GM12878 (cell line): Measurements from ENCODE around the gene FARS2. TPM values are rescaled to one million over a fixed set of nuclear protein-coding genes. Genes with fewer than 3 reads are reported as not detected.

Experiments used
- ATAC-seq: fragments of 200-7000 bp; cut with Tn5 transposase; 3 replicates; pipeline ENCODE4 v1.9.1; 2020; ENCODE audit warnings: mild to moderate bottlenecking, moderate library complexity
- BruUV-seq: library from RNA; stranded (reverse); fragments of 400-500 nt; replicated peaks from 2 replicates; lab custom pipeline; 2021; lab: Mats Ljungman, UMichigan
- CTCF ChIA-PET: fragments of 300-600 bp; sonication (Branson Sonifier 250); formaldehyde crosslinking; extraction: SDS; loops from one replicate; lab custom pipeline; 2021; ENCODE audit warnings: inconsistent platforms; lab: Yijun Ruan, JAX
- POLR2A ChIA-PET: fragments of 350-600 bp; formaldehyde crosslinking; extraction: SDS; loops from one replicate; lab custom pipeline; 2021; ENCODE audit warnings: inconsistent platforms; lab: Charles Lee
- RAD21 ChIA-PET: fragments of 300-600 bp; sonication (Branson Sonifier 250); formaldehyde crosslinking; loops from one replicate; lab custom pipeline; 2023; ENCODE audit warnings: antibody characterized with exemption; ENCODE audit not compliant: unreplicated experiment; lab: Charles Lee
- SMC1A ChIA-PET: fragments of 300-600 bp; sonication (Branson Sonifier 250); formaldehyde crosslinking; loops from one replicate; lab custom pipeline; 2023; ENCODE audit not compliant: unreplicated experiment, uncharacterized antibody; lab: Charles Lee
- DNase-seq: peaks from one replicate; pipeline ENCODE4 v3.0.0-alpha.2; 2011; ENCODE audit warnings: low read depth, low spot score
- FAIRE-seq: peaks from 3 replicates; lab custom pipeline; 2011; peaks lifted over from hg19 to GRCh38; lab: Jason Lieb, UNC
- H2AFZ ChIP-seq: 2 replicates; pipeline ENCODE4 v1.6.0; 2011; ENCODE audit warnings: low read depth, low read length, control low read depth; ENCODE audit not compliant: control insufficient read depth
- H3K27ac ChIP-seq: 2 replicates; pipeline ENCODE4 v1.5.1; 2011; ENCODE audit warnings: control low read depth; ENCODE audit not compliant: control insufficient read depth, insufficient read depth
- H3K27me3 ChIP-seq, 2 experiments: replicated peaks in 1 of 2; 2 replicates each; pipeline versions ENCODE4 v1.6.0 to v1.6.1; 2011; ENCODE audit warnings: low read length in 1 of 2; ENCODE audit not compliant: control insufficient read depth in 2 of 2, insufficient read depth in 2 of 2
- H3K36me3 ChIP-seq, 2 experiments: 2 replicates each; pipeline ENCODE4 v1.5.1; 2011; ENCODE audit warnings: low read length in 1 of 2; ENCODE audit not compliant: control insufficient read depth in 2 of 2, insufficient read depth in 2 of 2
- H3K4me1 ChIP-seq: 2 replicates; pipeline ENCODE4 v1.6.1; 2011; ENCODE audit warnings: mild to moderate bottlenecking, low read length, moderate library complexity, mixed read lengths; ENCODE audit not compliant: control insufficient read depth, insufficient read depth
- H3K4me2 ChIP-seq: 2 replicates; pipeline ENCODE4 v1.6.0; 2011; ENCODE audit warnings: control low read depth; ENCODE audit not compliant: control insufficient read depth, insufficient read depth
- H3K4me3 ChIP-seq: fragments of 200-600 bp; sonication (generic); 2 replicates; pipeline ENCODE4 v1.5.1; 2016
- H3K79me2 ChIP-seq: 2 replicates; pipeline ENCODE4 v1.6.0; 2011; ENCODE audit warnings: low read length; ENCODE audit not compliant: control insufficient read depth, insufficient read depth
- H3K9ac ChIP-seq: 2 replicates; pipeline ENCODE4 v1.8.0; 2011; ENCODE audit warnings: low read length, control low read depth, mixed read lengths; ENCODE audit not compliant: control insufficient read depth, insufficient read depth
- H3K9me3 ChIP-seq: replicated peaks from 3 replicates; pipeline ENCODE4 v1.5.1; 2011; ENCODE audit warnings: mild to moderate bottlenecking, low read length; ENCODE audit not compliant: control insufficient read depth, insufficient read depth
- H4K20me1 ChIP-seq: 2 replicates; pipeline ENCODE4 v1.6.0; 2011; ENCODE audit not compliant: control insufficient read depth, insufficient read depth
- ATF2 ChIP-seq: IDR thresholded peaks from 2 replicates; pipeline ENCODE4 v1.6.1; 2012; ENCODE audit warnings: low read length, inconsistent platforms
- CEBPB ChIP-seq, 2 experiments: fragments of 150-350 bp in 1 of 2; IDR thresholded peaks; 2 replicates each; pipeline ENCODE4 v1.6.1; 2012 to 2014; ENCODE audit warnings: low read depth in 2 of 2, low read length in 2 of 2, borderline replicate concordance in 1 of 2, inconsistent platforms in 1 of 2
- CTCF ChIP-seq, 3 experiments: IDR thresholded peaks in 2 of 3; conservative IDR thresholded peaks in 1 of 3; 2 replicates each; pipeline ENCODE4 v1.5.1; 2011; ENCODE audit warnings: low read depth in 3 of 3, low read length in 3 of 3, mild to moderate bottlenecking in 3 of 3, control low read depth in 2 of 3, moderate library complexity in 2 of 3, inconsistent platforms in 1 of 3, mixed read lengths in 1 of 3; ENCODE audit not compliant: control insufficient read depth in 2 of 3, insufficient read depth in 1 of 3; ENCODE audit errors: extremely low read depth in 1 of 3
- HSF1 ChIP-seq: fragments of 150-350 bp; IDR thresholded peaks from 2 replicates; pipeline ENCODE4 v1.6.1; 2014; ENCODE audit warnings: mild to moderate bottlenecking, low read depth, low read length
- MEF2B ChIP-seq: fragments of 450-650 bp; IDR thresholded peaks from 2 replicates; pipeline ENCODE4 v1.6.1; 2018; ENCODE audit warnings: mild to moderate bottlenecking, moderate library complexity; ENCODE audit not compliant: partially characterized antibody, poor library complexity, severe bottlenecking
- RAD21 ChIP-seq: IDR thresholded peaks from 2 replicates; pipeline ENCODE4 v1.6.1; 2011; ENCODE audit warnings: mild to moderate bottlenecking, low read depth, low read length, moderate library complexity; ENCODE audit not compliant: insufficient read depth
- TCF12 ChIP-seq: IDR thresholded peaks from 2 replicates; pipeline ENCODE4 v1.6.1; 2011; ENCODE audit warnings: low read depth, mild to moderate bottlenecking, low read length
- TCF3 ChIP-seq: IDR thresholded peaks from 2 replicates; pipeline ENCODE4 v1.6.1; 2012; ENCODE audit warnings: low read depth, mild to moderate bottlenecking, low read length, borderline replicate concordance; ENCODE audit not compliant: insufficient read depth
- WGBS: methylation state at CpG from one replicate; pipeline ENCODE4 v1.1.6; 2016; ENCODE audit warnings: low lambda C conversion rate; ENCODE audit not compliant: insufficient replicate concordance, insufficient coverage; ENCODE audit errors: missing lambda C conversion rate; 5-methylcytosine and 5-hydroxymethylcytosine counted together
- in situ Hi-C: fragments of 300-500 bp; cut with MboI; formaldehyde crosslinking; loops from 9 replicates; pipeline ENCODE4 v1.14.3; 2018; ENCODE audit warnings: mixed read lengths
- intact Hi-C: fragments of 100-400 bp; cut with micrococcal nuclease; formaldehyde crosslinking; loops from one replicate; pipeline ENCODE4 v1.14.2; 2022; ENCODE audit not compliant: unreplicated experiment
- polyA plus RNA-seq, 11 experiments: library from polyadenylated mRNA; depleted of rRNA in 4 of 11; unstranded in 6 of 11; stranded (reverse) in 5 of 11; fragments of >200 nt; fragmentation: Nextera tagmentation in 4 of 11; fragmentation: Illumina TruSeq in 1 of 11; extraction: Ambion mirVana in 4 of 11; extraction: Trizol in 1 of 11; gene quantifications; 1 replicate in 1 of 11; 2 replicates in 10 of 11; pipeline versions ENCODE4 v1.2.1 to v1.2.3, GENCODE V29; 2011 to 2016; ENCODE audit warnings: inconsistent platforms in 2 of 11, missing spikeins in 2 of 11, low read depth in 1 of 11
- total RNA-seq, 4 experiments: library from RNA; depleted of rRNA in 3 of 4; stranded (reverse); fragments of >200 nt in 3 of 4; fragmentation: Illumina TruSeq in 1 of 4; extraction: Trizol in 1 of 4; gene quantifications; 2 replicates each; pipeline versions ENCODE4 v1.2.1 to v1.2.3, GENCODE V29; 2013 to 2021

Gene FARS2
- total and polyA plus RNA-seq, 10 of the 15 experiments (the other 5 are each of a cell fraction or from before 2014, with no cell fraction given): 16.8 to 46.7 (median 25.6) TPM

- no peak for TF ChIP-seq CEBPB (IDR thresholded peaks at IDR 0.05; ENCODE audit: borderline replicate concordance in 1 of 2, low read depth in 2 of 2, low read length in 2 of 2)
- Histone ChIP-seq H3K9ac (no peak overlapping the region), H3K4me1 (peaks cover 7% of the 10 kb centered on the region), H3K4me2 (no peak overlapping the region), H3K36me3 (no peaks in the 10 kb centered on the region; a peak in 2 of 4 replicates), H3K9me3 (no peaks in the 10 kb centered on the region), H3K79me2 (no peaks in the 10 kb centered on the region; the same call in none of the 2 replicates), H4K20me1 (no peaks in the 10 kb centered on the region), H2AFZ (no peak overlapping the region), H3K27me3 (no peaks in the 10 kb centered on the region), H3K27ac (no peak overlapping the region), H3K4me3 (no peak overlapping the region)
- 72% methylated on average over 3 of the region's 3 CpGs for WGBS
- BruUV-seq: no TSS peak
- SMC1A ChIA-PET: interaction anchor here (1.8 kb wide), 1 partner anchor 29 kb away, joined by 3 read pairs; no protein-coding TSS in a partner anchor
- ATAC-seq (no peak), FAIRE-seq (no peak), DNase-seq (no peak)
- POLR2A ChIA-PET: interaction anchor here (1.1 kb wide), 1 partner anchor 9 kb away, joined by 4 read pairs; no protein-coding TSS in a partner anchor
- intact Hi-C loops (no loop called here), in situ Hi-C loops (no loop called here)
- RAD21 ChIA-PET: no interaction called here
- CTCF ChIA-PET: interaction anchor here (1.0 to 3.2 kb wide), 4 partner anchors 8 to 130 kb away, joined by 3 to 21 read pairs (median 4); no protein-coding TSS in a partner anchor
Observed at GRCh38 chr6:5274231-5274630, 12.9 kb downstream of the FARS2 start.

- ATAC-seq (no peak), FAIRE-seq (no peak), DNase-seq (no peak)
- Histone ChIP-seq H3K79me2 (no peaks in the 10 kb centered on the region; the same call in none of the 2 replicates), H4K20me1 (no peaks in the 10 kb centered on the region), H3K27ac (no peak overlapping the region), H3K27me3 (no peaks in the 10 kb centered on the region), H3K9me3 (no peaks in the 10 kb centered on the region), H3K4me1 (peaks cover 16% of the 10 kb centered on the region), H3K4me2 (no peak overlapping the region), H3K36me3 (no peaks in the 10 kb centered on the region; a peak in 2 of 4 replicates), H3K4me3 (no peak overlapping the region), H2AFZ (no peak overlapping the region), H3K9ac (no peak overlapping the region)
- ChIA-PET POLR2A (no interaction called here), SMC1A (interaction anchor here (0.8 to 1.8 kb wide), 5 partner anchors 9 to 135 kb away, joined by 3 to 9 read pairs (median 4); no protein-coding TSS in a partner anchor), RAD21 (interaction anchor here (3.0 kb wide), 1 partner anchor 27 kb away, joined by 13 read pairs; no protein-coding TSS in a partner anchor), CTCF (interaction anchor here (1.0 to 3.6 kb wide), 4 partner anchors 10 to 132 kb away, joined by 3 to 21 read pairs (median 12); no protein-coding TSS in a partner anchor)
- intact Hi-C loops (no loop called here), in situ Hi-C loops (no loop called here)
- BruUV-seq: no TSS peak
- WGBS: 97% methylated on average over 2 of the region's 2 CpGs
- TF ChIP-seq TCF12: no peak
- TF ChIP-seq ATF2: no peak
- no peak for TF ChIP-seq HSF1
- peak in 1 of 3 experiments; percentile 10; a peak in 1 of 6 replicates for TF ChIP-seq CTCF (IDR thresholded peaks at IDR 0.05 in 2 of 3, conservative IDR thresholded peaks at IDR 0.05 in 1 of 3; ENCODE audit: control insufficient read depth in 2 of 3, extremely low read depth in 1 of 3, insufficient read depth in 1 of 3, low read depth in 3 of 3, low read length in 3 of 3)
- TF ChIP-seq TCF3: no peak
- TF ChIP-seq MEF2B: no peak
- peak; percentile 18; the same call in 1 of the 2 replicates for TF ChIP-seq RAD21
Observed at GRCh38 chr6:5275497-5275896, 14.2 kb downstream of the FARS2 start.
